HepG2 (cell line): ENCODE results near the gene ESAM. TPM values are rescaled to one million over a fixed set of nuclear protein-coding genes. Genes with fewer than 3 reads are reported as not detected.

Source experiments
- CHD2 ChIP-seq: IDR thresholded peaks from 2 replicates; pipeline ENCODE4 v1.6.1; 2011; ENCODE audit warnings: low read depth, low read length, improper control_type of control experiment
- CTCF ChIP-seq: sonication (generic); formaldehyde crosslinking; IDR thresholded peaks from 2 replicates; pipeline ENCODE4 v1.5.0; 2020; ENCODE audit warnings: mild to moderate bottlenecking, missing genetic modification reagents, moderate library complexity
- DPF2 ChIP-seq: sonication (generic); formaldehyde crosslinking; IDR thresholded peaks from 2 replicates; pipeline ENCODE4 v1.4.0; 2020; ENCODE audit warnings: mild to moderate bottlenecking, low read depth, missing genetic modification reagents, borderline replicate concordance
- ELF4 ChIP-seq: sonication (generic); formaldehyde crosslinking; IDR thresholded peaks from 2 replicates; pipeline ENCODE4 v1.5.0; 2020; ENCODE audit warnings: missing genetic modification reagents, mild to moderate bottlenecking, moderate library complexity, borderline replicate concordance
- FOXK2 ChIP-seq: fragments of 450-650 bp; IDR thresholded peaks from 2 replicates; pipeline ENCODE4 v1.6.1; 2016
- MEIS2 ChIP-seq: sonication (generic); formaldehyde crosslinking; IDR thresholded peaks from 2 replicates; pipeline ENCODE4 v1.9.0; 2021; ENCODE audit warnings: mild to moderate bottlenecking, missing genetic modification reagents
- MXI1 ChIP-seq: IDR thresholded peaks from 3 replicates; pipeline ENCODE4 v1.6.1; 2012; ENCODE audit warnings: low read depth, low read length, inconsistent platforms, borderline replicate concordance
- NFKBIZ ChIP-seq: IDR thresholded peaks from 2 replicates; pipeline ENCODE4 v1.6.1; 2018; ENCODE audit warnings: missing genetic modification reagents, missing compliant biosample characterization
- PHF21A ChIP-seq: sonication (generic); formaldehyde crosslinking; IDR thresholded peaks from 2 replicates; pipeline ENCODE4 v1.5.0; 2020; ENCODE audit warnings: mild to moderate bottlenecking, missing genetic modification reagents
- SRSF9 ChIP-seq: fragments of 200-400 bp; formaldehyde crosslinking; IDR thresholded peaks from 2 replicates; pipeline ENCODE4 v1.6.1; 2018; ENCODE audit warnings: borderline replicate concordance, mild to moderate bottlenecking, low read depth, low read length; ENCODE audit not compliant: insufficient read depth, poor library complexity, severe bottlenecking
- YY1 ChIP-seq: IDR thresholded peaks from 2 replicates; pipeline ENCODE4 v1.6.1; 2011; ENCODE audit warnings: low read length, low read depth, moderate library complexity, mild to moderate bottlenecking; ENCODE audit not compliant: insufficient read depth, insufficient replicate concordance
- ZNF24 ChIP-seq: fragments of 450-650 bp; IDR thresholded peaks from 2 replicates; pipeline ENCODE4 v1.6.1; 2017; ENCODE audit warnings: antibody characterized with exemption, mild to moderate bottlenecking
- polyA plus RNA-seq, 8 experiments: library from polyadenylated mRNA; depleted of rRNA in 3 of 8; stranded (reverse) in 7 of 8; unstranded in 1 of 8; fragments of >200 nt; fragmentation: Illumina TruSeq in 4 of 8; extraction: Trizol in 4 of 8; gene quantifications; 2 replicates each; pipeline versions ENCODE4 v1.2.1 to v1.2.3, GENCODE V29; 2011 to 2016; ENCODE audit warnings: low read depth in 4 of 8, missing spikeins in 1 of 8, mixed read lengths in 1 of 8; ENCODE audit not compliant: insufficient read depth in 1 of 8
- total RNA-seq, 5 experiments: library from RNA; depleted of rRNA; stranded (reverse); fragments of >200 nt; fragmentation: Illumina TruSeq; extraction: Trizol; gene quantifications; 2 replicates each; pipeline ENCODE4 v1.2.3, GENCODE V29; 2016; ENCODE audit warnings: low read depth in 1 of 5
- TF ChIP-seq, protein P1 (sequence below): sonication (generic); formaldehyde crosslinking; IDR thresholded peaks from 2 replicates; pipeline ENCODE4 v1.4.0; 2020; ENCODE audit warnings: missing genetic modification reagents, borderline replicate concordance
- TF ChIP-seq, protein P2 (sequence below): sonication (generic); formaldehyde crosslinking; conservative IDR thresholded peaks from 2 replicates; pipeline ENCODE4 v1.4.0; 2020; ENCODE audit warnings: missing genetic modification reagents
- TF ChIP-seq, protein P3 (sequence below): sonication (generic); formaldehyde crosslinking; IDR thresholded peaks from 2 replicates; pipeline ENCODE4 v1.4.0; 2020; ENCODE audit warnings: low read depth, missing genetic modification reagents
- TF ChIP-seq, protein P4 (sequence below): sonication (generic); formaldehyde crosslinking; IDR thresholded peaks from 2 replicates; pipeline ENCODE4 v1.4.0; 2020; ENCODE audit warnings: low read depth, mild to moderate bottlenecking, missing genetic modification reagents
- TF ChIP-seq, protein P5 (sequence below): sonication (generic); formaldehyde crosslinking; IDR thresholded peaks from 2 replicates; pipeline ENCODE4 v1.5.0; 2020; ENCODE audit warnings: missing genetic modification reagents

Gene ESAM
- total and polyA plus RNA-seq, 2 of the 13 experiments (the other 11 are each of a cell fraction or from before 2014, with no cell fraction given), result 1.2 to 6.8 TPM

- TF ChIP-seq, protein P1, sequence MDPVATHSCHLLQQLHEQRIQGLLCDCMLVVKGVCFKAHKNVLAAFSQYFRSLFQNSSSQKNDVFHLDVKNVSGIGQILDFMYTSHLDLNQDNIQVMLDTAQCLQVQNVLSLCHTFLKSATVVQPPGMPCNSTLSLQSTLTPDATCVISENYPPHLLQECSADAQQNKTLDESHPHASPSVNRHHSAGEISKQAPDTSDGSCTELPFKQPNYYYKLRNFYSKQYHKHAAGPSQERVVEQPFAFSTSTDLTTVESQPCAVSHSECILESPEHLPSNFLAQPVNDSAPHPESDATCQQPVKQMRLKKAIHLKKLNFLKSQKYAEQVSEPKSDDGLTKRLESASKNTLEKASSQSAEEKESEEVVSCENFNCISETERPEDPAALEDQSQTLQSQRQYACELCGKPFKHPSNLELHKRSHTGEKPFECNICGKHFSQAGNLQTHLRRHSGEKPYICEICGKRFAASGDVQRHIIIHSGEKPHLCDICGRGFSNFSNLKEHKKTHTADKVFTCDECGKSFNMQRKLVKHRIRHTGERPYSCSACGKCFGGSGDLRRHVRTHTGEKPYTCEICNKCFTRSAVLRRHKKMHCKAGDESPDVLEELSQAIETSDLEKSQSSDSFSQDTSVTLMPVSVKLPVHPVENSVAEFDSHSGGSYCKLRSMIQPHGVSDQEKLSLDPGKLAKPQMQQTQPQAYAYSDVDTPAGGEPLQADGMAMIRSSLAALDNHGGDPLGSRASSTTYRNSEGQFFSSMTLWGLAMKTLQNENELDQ, result no peak
- TF ChIP-seq MXI1 (peak; percentile 35; the same call in 1 of the 3 replicates), CTCF (CRISPR knock-in tag) (peak; percentile 81), FOXK2 (no peak), NFKBIZ (CRISPR knock-in tag) (no peak), DPF2 (CRISPR knock-in tag) (no peak), MEIS2 (peak; percentile 36; the same call in 1 of the 2 replicates), YY1 (no peak), PHF21A (CRISPR knock-in tag) (no peak; the same call in 1 of the 2 replicates), CHD2 (no peak), SRSF9 (no peak), ZNF24 (no peak), ELF4 (CRISPR knock-in tag) (no peak)
- TF ChIP-seq, protein P2, sequence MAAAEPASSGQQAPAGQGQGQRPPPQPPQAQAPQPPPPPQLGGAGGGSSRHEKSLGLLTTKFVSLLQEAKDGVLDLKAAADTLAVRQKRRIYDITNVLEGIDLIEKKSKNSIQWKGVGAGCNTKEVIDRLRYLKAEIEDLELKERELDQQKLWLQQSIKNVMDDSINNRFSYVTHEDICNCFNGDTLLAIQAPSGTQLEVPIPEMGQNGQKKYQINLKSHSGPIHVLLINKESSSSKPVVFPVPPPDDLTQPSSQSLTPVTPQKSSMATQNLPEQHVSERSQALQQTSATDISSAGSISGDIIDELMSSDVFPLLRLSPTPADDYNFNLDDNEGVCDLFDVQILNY (CRISPR knock-in tag), result no peak
- TF ChIP-seq, protein P3, sequence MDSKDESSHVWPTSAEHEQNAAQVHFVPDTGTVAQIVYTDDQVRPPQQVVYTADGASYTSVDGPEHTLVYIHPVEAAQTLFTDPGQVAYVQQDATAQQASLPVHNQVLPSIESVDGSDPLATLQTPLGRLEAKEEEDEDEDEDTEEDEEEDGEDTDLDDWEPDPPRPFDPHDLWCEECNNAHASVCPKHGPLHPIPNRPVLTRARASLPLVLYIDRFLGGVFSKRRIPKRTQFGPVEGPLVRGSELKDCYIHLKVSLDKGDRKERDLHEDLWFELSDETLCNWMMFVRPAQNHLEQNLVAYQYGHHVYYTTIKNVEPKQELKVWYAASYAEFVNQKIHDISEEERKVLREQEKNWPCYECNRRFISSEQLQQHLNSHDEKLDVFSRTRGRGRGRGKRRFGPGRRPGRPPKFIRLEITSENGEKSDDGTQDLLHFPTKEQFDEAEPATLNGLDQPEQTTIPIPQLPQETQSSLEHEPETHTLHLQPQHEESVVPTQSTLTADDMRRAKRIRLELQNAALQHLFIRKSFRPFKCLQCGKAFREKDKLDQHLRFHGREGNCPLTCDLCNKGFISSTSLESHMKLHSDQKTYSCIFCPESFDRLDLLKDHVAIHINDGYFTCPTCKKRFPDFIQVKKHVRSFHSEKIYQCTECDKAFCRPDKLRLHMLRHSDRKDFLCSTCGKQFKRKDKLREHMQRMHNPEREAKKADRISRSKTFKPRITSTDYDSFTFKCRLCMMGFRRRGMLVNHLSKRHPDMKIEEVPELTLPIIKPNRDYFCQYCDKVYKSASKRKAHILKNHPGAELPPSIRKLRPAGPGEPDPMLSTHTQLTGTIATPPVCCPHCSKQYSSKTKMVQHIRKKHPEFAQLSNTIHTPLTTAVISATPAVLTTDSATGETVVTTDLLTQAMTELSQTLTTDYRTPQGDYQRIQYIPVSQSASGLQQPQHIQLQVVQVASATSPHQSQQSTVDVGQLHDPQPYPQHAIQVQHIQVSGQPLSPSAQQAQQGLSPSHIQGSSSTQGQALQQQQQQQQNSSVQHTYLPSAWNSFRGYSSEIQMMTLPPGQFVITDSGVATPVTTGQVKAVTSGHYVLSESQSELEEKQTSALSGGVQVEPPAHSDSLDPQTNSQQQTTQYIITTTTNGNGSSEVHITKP (CRISPR knock-in tag), result no peak
- TF ChIP-seq, protein P4, sequence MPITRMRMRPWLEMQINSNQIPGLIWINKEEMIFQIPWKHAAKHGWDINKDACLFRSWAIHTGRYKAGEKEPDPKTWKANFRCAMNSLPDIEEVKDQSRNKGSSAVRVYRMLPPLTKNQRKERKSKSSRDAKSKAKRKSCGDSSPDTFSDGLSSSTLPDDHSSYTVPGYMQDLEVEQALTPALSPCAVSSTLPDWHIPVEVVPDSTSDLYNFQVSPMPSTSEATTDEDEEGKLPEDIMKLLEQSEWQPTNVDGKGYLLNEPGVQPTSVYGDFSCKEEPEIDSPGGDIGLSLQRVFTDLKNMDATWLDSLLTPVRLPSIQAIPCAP, result no peak
- TF ChIP-seq, protein P5, sequence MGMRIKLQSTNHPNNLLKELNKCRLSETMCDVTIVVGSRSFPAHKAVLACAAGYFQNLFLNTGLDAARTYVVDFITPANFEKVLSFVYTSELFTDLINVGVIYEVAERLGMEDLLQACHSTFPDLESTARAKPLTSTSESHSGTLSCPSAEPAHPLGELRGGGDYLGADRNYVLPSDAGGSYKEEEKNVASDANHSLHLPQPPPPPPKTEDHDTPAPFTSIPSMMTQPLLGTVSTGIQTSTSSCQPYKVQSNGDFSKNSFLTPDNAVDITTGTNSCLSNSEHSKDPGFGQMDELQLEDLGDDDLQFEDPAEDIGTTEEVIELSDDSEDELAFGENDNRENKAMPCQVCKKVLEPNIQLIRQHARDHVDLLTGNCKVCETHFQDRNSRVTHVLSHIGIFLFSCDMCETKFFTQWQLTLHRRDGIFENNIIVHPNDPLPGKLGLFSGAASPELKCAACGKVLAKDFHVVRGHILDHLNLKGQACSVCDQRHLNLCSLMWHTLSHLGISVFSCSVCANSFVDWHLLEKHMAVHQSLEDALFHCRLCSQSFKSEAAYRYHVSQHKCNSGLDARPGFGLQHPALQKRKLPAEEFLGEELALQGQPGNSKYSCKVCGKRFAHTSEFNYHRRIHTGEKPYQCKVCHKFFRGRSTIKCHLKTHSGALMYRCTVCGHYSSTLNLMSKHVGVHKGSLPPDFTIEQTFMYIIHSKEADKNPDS, result no peak
Observed at GRCh38 chr11:124746621-124747243, 15.4 kb downstream of the ESAM start (continued).
